Spleen (tissue), 11 donors: ENCODE results near the gene EVA1C. TPM values are rescaled to one million over a fixed set of nuclear protein-coding genes. Genes with fewer than 3 reads are reported as not detected.
"Not testable (repeated sequence)": the region's sequence is repeated elsewhere in the genome, so short reads cannot be mapped to it uniquely, and the experiment has no call there.

ENCODE experiments used
- DNase-seq: peaks from one replicate; pipeline ENCODE4 v3.0.0-alpha.2; 2020
- H3K27ac ChIP-seq, 8 donors: fragments of 200-600 bp; sonication (generic) in 7 of 8; 1 replicate in 4 of 8; 2 replicates in 4 of 8; pipeline versions ENCODE4 v1.5.0 to v1.8.0; 2016 to 2021; ENCODE audit warnings: inconsistent platforms in 4 of 8, mild to moderate bottlenecking in 4 of 8, moderate library complexity in 1 of 8
- H3K27me3 ChIP-seq, 7 donors: fragments of 200-600 bp; sonication (generic) in 6 of 7; replicated peaks in 1 of 7; 1 replicate in 4 of 7; 2 replicates in 3 of 7; pipeline versions ENCODE4 v1.5.0 to v1.8.0; 2016 to 2021; ENCODE audit warnings: inconsistent platforms in 3 of 7, mild to moderate bottlenecking in 1 of 7
- H3K36me3 ChIP-seq, 6 donors: fragments of 200-600 bp; sonication (generic) in 5 of 6; 1 replicate in 4 of 6; 2 replicates in 2 of 6; pipeline versions ENCODE4 v1.5.0 to v1.8.0; 2016 to 2021; ENCODE audit warnings: inconsistent platforms in 2 of 6
- H3K4me1 ChIP-seq, 6 donors: fragments of 200-600 bp; sonication (generic) in 5 of 6; 1 replicate in 3 of 6; 2 replicates in 3 of 6; pipeline versions ENCODE4 v1.5.0 to v1.8.0; 2016 to 2021; ENCODE audit warnings: inconsistent platforms in 3 of 6
- H3K4me3 ChIP-seq, 8 donors: fragments of 200-600 bp; sonication (generic) in 7 of 8; 1 replicate in 4 of 8; 2 replicates in 4 of 8; pipeline versions ENCODE4 v1.5.0 to v1.8.0; 2016 to 2021; ENCODE audit warnings: inconsistent platforms in 4 of 8, mild to moderate bottlenecking in 4 of 8, moderate library complexity in 2 of 8
- H3K9me3 ChIP-seq, 8 donors: fragments of 200-600 bp; sonication (generic) in 7 of 8; 1 replicate in 4 of 8; 2 replicates in 4 of 8; pipeline versions ENCODE4 v1.5.0 to v1.8.0; 2016 to 2021; ENCODE audit warnings: inconsistent platforms in 4 of 8
- POLR2A ChIP-seq, 3 donors: fragments of 450-650 bp; IDR thresholded peaks; one replicate each; pipeline ENCODE4 v1.5.1; 2017; ENCODE audit warnings: antibody characterized with exemption in 3 of 3, mild to moderate bottlenecking in 1 of 3
- POLR2AphosphoS5 ChIP-seq, 3 donors: sonication (generic); formaldehyde crosslinking; IDR thresholded peaks; one replicate each; pipeline ENCODE4 v1.5.1; 2017; ENCODE audit warnings: antibody characterized with exemption in 3 of 3
- WGBS, 5 donors: extraction: QIAGEN DNeasy Blood & Tissue Kit in 3 of 5; methylation state at CpG; one replicate each; pipeline versions ENCODE4 v1.1.5 to v1.1.7; 2013 to 2018; 5-methylcytosine and 5-hydroxymethylcytosine counted together
- intact Hi-C: fragments of 100-400 bp; cut with DNase I; formaldehyde crosslinking; loops from one replicate; pipeline ENCODE4 v1.15.0; 2023; ENCODE audit warnings: low total_unique reads
- polyA plus RNA-seq, 3 donors: library from polyadenylated mRNA; stranded (reverse); fragments of 200-250 nt; gene quantifications; one replicate each; pipeline ENCODE4 v1.2.1, GENCODE V29; 2013
- total RNA-seq, 7 donors: library from RNA; depleted of rRNA in 3 of 7; stranded (reverse); fragments of >200 nt in 3 of 7; fragmentation: NEBNext Ultra II Directional in 4 of 7; extraction: Animal tissue kit (Norgen Biotek cat#: 25700) in 4 of 7; gene quantifications; one replicate each; pipeline versions ENCODE4 v1.1.0 to v1.2.1, GENCODE V29; 2016 to 2021
- TF ChIP-seq, protein P1 (sequence below), 11 experiments: fragments of 200-600 bp in 7 of 11; fragments of 450-650 bp in 4 of 11; sonication (generic) in 4 of 11; IDR thresholded peaks in 8 of 11; conservative IDR thresholded peaks in 3 of 11; 1 replicate in 7 of 11; 2 replicates in 4 of 11; pipeline versions ENCODE4 v1.4.0 to v1.8.0; 2016 to 2021; ENCODE audit warnings: antibody characterized with exemption in 11 of 11, inconsistent platforms in 4 of 11, mild to moderate bottlenecking in 1 of 11
- donor health status: healthy with polysubstance abuse.
- donor health status: DM: no; HTN: no; CAD: no; lungs with moderate emphysema.
- donor health status: DM: no; HTN: no; CAD: no.
- donor health status: Bipolar disorder and iron deficiency.
- donor health status: healthy.
- donor health status: DM: no; HTN: no; CAD: no.
- donor health status: DM: yes; HTN: yes; CAD: no.

Gene EVA1C
- total and polyA plus RNA-seq, 10 donors: 11.9 to 39.4 (median 25.4) TPM

DNA sequence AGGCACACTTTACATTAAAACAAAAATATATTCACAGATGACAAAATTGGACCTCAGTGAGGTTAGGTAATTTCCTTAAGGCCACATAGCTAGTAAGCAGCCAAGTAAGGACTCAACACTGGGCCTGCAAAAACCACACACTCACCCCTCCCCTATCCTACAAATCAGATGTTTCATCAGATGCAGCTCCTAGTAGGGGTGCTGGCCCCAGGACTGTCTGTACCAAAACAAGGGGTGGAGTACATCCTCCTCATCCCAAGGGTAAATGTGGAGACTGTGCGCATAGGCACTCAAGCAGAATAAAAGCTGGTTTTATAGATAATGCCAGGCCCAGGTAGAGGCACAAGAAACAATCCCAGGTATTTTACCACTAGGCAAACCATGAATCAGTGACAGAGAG lies 45.3 kb upstream of the EVA1C start:
- no peaks in the 10 kb centered on the region for H3K27me3 ChIP-seq
- H3K9me3 ChIP-seq: no peaks in the 10 kb centered on the region
- no peak for DNase-seq
- intact Hi-C loops: no loop called here
- H3K4me1 ChIP-seq: peaks cover 0 to 12% (median 2%) of the 10 kb centered on the region in 6 donors
- H3K36me3 ChIP-seq: peaks cover 3 to 100% (median 75%) of the 10 kb centered on the region in 6 donors
- TF ChIP-seq, protein P1, sequence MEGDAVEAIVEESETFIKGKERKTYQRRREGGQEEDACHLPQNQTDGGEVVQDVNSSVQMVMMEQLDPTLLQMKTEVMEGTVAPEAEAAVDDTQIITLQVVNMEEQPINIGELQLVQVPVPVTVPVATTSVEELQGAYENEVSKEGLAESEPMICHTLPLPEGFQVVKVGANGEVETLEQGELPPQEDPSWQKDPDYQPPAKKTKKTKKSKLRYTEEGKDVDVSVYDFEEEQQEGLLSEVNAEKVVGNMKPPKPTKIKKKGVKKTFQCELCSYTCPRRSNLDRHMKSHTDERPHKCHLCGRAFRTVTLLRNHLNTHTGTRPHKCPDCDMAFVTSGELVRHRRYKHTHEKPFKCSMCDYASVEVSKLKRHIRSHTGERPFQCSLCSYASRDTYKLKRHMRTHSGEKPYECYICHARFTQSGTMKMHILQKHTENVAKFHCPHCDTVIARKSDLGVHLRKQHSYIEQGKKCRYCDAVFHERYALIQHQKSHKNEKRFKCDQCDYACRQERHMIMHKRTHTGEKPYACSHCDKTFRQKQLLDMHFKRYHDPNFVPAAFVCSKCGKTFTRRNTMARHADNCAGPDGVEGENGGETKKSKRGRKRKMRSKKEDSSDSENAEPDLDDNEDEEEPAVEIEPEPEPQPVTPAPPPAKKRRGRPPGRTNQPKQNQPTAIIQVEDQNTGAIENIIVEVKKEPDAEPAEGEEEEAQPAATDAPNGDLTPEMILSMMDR (IDR thresholded peaks at IDR 0.05 in 8 of 11, conservative IDR thresholded peaks at IDR 0.05 in 3 of 11): no peak
- TF ChIP-seq POLR2A (IDR thresholded peaks at IDR 0.05) (no peak), POLR2AphosphoS5 (IDR thresholded peaks at IDR 0.05) (no peak)
- WGBS, 5 donors: 86 to 100% (median 97%) methylated on average over 1 of the region's 1 CpG
- no peak overlapping the region for H3K27ac ChIP-seq
- H3K4me3 ChIP-seq: no peak overlapping the region

DNA sequence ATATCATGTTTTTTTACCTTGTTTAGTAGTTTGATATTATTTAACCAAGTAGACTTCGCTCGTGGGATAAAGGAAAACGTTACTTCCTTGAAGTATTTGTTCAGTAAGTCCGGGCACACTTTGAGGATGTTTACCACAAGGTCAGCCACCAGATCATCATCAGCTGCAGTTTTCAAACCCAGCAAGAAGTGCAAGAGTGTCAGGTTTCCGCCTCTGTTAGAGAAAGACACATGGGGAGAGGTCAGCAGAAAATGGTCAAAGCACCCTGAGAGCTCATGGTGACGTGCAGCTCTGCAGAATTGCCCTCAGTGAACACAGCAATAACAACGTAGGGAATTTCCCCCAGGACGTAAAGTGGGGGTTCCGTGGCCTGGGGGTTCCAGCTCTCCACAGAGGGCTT lies 44.1 kb upstream of the EVA1C start:
- Histone ChIP-seq H3K4me3 (no peak overlapping the region), H3K27ac (no peak overlapping the region), H3K9me3 (no peaks in the 10 kb centered on the region), H3K36me3 (peaks cover 3 to 100% (median 69%) of the 10 kb centered on the region in 6 donors), H3K27me3 (no peaks in the 10 kb centered on the region), H3K4me1 (peaks cover 0 to 17% (median 2%) of the 10 kb centered on the region in 6 donors)
- 86 to 92% (median 88%) methylated on average over 9 of the region's 9 CpGs for WGBS, 5 donors
- no peak for TF ChIP-seq POLR2A (IDR thresholded peaks at IDR 0.05)
- no peak for TF ChIP-seq POLR2AphosphoS5 (IDR thresholded peaks at IDR 0.05)
- TF ChIP-seq, protein P1 (IDR thresholded peaks at IDR 0.05 in 8 of 11, conservative IDR thresholded peaks at IDR 0.05 in 3 of 11): no peak
- intact Hi-C loops: no loop called here
- no peak for DNase-seq

DNA sequence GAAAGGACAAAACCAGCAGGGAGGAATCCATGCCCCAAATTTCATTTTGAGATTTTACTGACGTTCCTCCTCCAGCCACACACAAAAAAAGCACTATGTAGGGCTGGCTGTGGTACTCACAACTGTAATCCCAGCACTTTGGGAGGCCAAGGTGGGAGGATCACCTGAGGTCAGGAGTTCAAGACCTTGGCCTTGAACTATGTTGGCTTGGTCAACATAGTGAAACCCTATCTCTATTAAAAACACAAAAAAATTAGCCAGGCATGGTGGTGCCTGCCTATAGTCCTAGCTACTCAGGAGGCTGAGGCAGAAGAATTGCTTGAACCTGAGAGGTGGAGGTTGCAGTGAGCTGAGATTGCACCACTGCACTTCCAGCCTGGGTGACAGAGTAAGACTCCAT lies 43.5 kb upstream of the EVA1C start:
- Histone ChIP-seq H3K36me3 (peaks cover 3 to 99% (median 67%) of the 10 kb centered on the region in 6 donors), H3K4me1 (peaks cover 0 to 17% (median 2%) of the 10 kb centered on the region in 6 donors)
- DNase-seq, H3K27ac ChIP-seq, H3K9me3 ChIP-seq, intact Hi-C loops, H3K4me3 ChIP-seq, H3K27me3 ChIP-seq: not testable (repeated sequence)
- WGBS, 5 donors: 82 to 90% (median 85%) methylated on average over 1 of the region's 1 CpG

DNA sequence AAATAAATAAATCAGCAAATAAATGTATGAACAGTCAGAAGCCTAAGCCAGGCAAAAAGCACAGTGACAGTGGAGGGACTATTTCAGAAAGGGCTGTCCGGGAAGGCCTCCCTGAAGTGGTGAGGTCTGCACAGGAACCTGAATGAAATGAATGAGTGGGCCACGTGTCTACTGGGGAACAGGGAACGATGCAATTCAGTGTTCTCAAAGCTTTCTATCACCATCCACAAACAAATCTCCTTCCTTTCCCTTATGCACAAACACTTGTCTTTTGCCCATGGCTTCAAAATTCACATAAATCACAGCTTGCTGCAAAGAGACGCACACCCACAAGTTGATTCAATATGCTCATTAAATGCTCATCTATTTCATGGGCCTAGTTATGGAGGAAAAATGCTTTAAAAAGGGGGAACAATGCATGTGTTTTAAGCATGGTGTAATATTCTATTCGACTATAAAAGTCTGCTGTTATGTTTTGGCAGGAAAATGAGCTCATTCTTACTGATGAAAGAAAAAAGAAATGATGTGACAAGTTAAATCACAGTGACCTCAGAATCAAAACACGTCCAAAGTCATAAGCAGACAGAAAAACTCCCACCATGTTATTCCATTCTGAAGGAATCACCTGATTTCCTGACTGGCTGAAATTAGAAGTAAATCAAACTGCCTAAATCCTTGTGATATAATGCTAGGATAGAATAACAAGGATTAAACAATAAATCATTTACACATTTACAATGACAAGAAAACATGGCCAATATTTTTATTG lies 41.3 kb upstream of the EVA1C start:
- peaks cover 3 to 99% (median 50%) of the 10 kb centered on the region in 6 donors for H3K36me3 ChIP-seq
- H3K27ac ChIP-seq: peak overlapping the region in 5 of 8 donors; percentile 56 to 76 (median 66)
- H3K4me1 ChIP-seq: peaks cover 0 to 17% (median 2%) of the 10 kb centered on the region in 6 donors
- intact Hi-C loops: no loop called here
- no peaks in the 10 kb centered on the region for H3K27me3 ChIP-seq
- TF ChIP-seq POLR2A (IDR thresholded peaks at IDR 0.05): no peak
- no peak for TF ChIP-seq POLR2AphosphoS5 (IDR thresholded peaks at IDR 0.05)
- TF ChIP-seq, protein P1 (IDR thresholded peaks at IDR 0.05 in 8 of 11, conservative IDR thresholded peaks at IDR 0.05 in 3 of 11): no peak
- 77 to 87% (median 82%) methylated on average over 6 of the region's 6 CpGs for WGBS, 5 donors
- H3K9me3 ChIP-seq: no peaks in the 10 kb centered on the region
- DNase-seq: no peak
- H3K4me3 ChIP-seq: no peak overlapping the region
